NCI-H187 treated with DMSO at 0.1 percent for 48 hours (cell line): ENCODE data around the gene JAKMIP1.

Experiments
- DNase-seq: peaks from one replicate; lab custom pipeline; 2025; lab: John Stamatoyannopoulos, UW

JAKMIP1 gene

DNA sequence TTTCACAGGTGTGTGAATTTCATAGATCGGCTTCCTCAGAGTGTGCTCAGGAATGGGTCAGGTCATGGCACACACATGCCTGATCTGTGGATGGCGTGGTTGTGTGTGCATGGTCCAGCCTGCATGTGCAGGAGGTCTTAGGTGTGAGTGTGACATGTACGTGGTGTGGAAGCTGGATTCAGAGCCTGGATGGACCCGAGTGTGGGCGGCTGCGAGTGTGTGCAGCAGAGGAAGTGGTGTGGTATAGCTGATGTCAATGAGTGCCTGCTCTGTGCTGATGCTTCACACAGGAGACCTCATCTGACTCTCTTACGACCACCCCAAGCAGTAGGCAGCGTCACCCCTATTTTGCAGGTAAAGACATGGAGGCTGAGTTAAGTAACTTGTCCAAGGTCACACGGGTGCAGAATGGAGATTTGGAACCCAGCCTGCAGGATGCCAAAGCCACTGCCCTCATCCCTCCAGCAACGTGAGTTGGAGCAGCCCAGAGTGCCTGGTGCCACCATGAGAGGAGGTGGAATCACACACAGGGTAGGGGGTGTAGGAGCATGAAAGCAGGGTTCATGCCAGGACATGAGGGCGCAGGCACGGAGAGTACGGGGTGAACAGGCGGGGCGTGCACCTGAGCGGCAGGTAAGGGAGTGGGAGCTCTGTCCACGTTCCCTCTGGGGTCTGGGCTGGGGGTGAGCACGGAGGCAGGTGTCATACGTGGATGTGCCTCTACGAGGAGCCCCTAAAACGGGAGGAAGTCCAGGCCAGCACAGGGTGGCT is 157.9 kb downstream of the JAKMIP1 start:
- DNase-seq, result no peak

DNA sequence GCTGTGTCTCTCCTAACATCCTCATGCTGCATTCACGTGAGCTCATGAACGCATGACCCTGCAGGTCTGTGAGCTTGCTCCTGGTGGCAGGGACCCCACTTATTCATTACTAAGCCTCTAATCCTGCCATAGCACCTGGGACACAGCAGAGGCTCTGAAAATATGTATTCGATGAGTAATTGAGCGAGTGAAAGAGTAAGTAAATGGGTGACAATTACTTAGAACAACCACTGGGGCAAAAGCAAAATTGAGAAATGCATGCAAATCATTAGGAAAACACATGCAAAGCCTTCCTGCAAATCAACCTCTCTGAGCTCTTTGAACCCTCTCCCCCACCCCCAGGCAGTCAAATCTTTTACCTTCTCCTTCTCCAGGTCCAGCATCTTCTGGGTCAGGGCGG is 158.5 kb downstream of the JAKMIP1 start:
- DNase-seq, result no peak

DNA sequence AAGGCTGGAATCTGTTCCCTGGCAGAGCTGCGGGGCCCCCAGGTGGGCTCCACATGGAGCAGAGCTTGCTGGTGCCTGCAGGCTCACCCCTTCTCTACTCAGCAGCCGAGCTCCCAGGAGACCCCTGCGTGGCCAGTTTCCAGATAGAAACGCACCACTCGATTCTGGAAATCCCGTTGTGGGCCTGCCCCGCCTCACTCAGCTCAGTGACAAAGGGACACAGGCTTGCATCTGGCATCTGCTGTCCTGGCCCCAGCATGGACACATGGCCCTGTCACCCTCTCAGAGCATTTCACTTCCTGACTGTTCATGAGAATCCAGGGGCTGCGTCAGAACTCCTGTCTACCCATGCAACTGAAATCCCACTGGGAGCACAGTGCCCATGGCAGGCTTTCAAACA is 161.6 kb downstream of the JAKMIP1 start:
- DNase-seq, result no peak

DNA sequence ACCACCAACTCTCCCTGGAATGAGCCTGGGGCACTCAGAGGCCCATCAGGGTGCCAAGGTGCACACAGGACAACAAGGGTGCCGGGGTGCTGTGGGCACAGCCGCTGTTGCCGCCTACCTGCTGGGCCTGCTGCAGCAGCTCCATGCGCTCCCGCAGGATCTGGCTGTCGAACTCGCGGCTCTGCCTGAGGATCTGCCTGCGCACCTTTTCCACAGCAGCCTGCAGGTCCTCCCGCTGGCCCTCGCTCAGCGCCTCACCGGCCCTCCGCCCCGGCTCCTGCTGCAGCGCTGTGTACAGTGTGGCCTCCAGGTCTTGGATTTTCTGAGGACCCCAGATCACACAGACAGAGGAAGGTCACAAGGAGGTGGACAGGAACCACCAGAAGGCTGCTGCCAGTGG is 164.6 kb downstream of the JAKMIP1 start:
- DNase-seq, result no peak

DNA sequence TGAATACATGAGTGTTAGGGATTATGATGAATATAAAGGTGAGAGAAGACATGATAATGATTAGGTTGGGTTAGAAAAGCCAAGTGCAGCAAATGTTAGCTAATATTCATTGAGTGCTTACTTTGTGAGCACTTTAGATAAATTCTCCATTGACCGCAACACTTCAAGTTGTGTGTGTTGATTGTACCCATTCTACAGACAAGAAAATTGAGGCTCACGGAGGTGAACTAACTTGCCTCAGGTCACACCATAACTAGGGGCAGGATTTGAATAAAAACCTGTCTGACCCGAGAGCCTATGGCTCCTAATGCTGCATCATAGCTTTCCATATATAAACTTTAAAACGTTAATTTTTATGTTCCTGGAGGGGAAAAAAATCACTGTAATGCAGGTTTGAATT is 167.0 kb downstream of the JAKMIP1 start:
- DNase-seq, result no peak

DNA sequence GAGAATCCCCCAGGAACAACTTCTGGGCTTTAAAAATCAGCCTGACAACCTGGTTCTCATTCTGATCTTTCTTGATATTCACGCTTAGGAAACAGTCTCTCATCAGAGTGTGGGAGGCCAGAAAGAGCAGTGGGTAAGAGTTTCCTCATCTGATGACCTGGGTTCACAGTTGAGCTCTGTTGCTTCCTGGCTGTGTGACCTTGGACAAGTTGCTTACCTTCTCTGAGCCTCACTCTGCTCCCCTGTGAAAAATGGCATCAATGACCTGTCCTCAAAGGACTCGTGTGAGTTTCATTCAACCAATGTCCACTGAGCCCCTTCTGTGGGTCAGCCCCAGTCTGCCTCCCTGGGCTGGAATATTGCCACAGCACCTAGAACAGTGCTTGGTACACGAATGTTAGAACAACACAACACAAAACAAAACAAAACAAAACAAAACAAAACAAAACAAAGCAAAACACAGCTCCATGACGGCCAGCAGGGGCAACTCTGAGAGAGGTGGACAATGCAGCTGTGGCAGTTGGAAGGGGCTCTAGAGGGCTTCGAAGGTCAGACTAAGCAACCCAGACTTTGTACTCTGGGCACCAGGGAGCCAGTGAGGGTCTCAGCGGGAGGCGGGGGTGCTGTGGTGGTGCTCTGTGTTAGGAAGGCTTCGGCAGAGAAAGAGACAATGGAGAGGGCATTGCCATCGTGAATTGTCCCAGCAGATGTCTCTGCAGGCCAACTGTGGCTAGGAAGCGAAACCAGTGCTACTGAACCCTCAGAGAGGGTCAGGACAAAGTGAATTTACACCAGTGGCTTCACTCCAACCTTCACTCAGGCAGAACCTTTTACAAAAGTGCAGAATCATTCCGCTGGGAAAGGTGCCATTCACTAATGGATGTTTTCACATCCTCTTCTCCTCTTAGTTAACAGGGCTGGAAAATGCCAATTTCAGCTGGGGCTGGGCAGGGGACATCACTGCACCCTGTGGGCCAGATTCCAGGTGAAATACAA is 167.8 kb downstream of the JAKMIP1 start:
- peak; percentile 71 for DNase-seq

DNA sequence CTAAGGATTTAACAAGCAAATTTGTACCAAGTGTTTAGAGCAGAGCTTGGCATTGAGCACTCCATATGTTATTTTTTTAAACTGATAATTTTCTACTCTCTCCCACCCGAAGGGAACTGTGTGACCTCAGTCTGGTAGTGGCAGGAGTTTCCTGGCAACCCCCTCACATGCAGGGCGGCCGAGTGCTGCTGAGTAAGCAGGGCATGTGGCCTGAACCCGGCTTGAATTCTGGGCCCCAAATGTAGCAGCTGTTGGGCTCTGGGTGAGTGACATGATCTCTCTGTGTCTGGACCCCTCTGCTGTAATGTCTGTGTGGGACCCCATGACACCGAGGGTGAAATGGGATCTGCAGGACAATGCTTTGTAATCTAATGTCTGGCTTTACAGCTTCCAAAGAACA is 168.5 kb downstream of the JAKMIP1 start:
- no peak for DNase-seq

DNA sequence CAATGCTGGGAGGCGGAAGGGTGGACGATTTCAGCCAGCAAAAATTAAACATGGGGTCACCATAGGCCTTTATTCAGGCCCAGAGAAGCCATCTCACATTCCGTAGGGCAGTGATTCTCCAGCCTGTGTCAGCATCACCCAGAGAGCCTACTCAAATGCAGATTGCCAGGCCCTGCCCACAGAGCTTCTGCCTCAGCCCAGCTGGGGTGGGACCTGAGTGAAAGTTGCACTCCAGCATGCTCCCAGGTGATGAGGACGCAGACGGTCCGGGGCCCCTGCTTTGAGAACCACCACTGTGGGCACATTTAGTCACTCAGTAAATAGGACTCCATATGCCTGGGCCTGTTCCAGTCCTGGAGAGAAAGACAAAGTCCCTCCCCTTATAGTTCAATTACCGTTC is 169.7 kb downstream of the JAKMIP1 start:
- DNase-seq, result no peak

DNA sequence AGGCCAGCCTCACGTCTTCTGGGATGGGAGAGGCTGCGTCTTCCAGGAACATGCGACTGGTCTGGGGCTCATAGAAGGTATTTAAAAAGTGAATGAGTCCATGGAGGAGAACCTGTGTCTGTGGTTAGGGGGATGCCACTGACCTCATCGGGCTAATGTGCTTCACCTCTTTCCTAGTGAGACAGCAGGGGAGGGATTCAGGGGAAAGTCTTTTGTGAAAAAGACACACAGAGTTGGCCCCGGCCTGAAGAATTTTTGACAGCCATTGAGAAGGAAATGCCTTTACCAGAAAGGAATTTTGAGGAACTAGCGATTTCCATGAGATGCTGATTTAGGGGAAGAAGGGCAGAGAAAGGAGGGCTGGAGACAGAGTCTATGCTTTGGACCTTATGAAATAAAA is 171.1 kb downstream of the JAKMIP1 start:
- no peak for DNase-seq

DNA sequence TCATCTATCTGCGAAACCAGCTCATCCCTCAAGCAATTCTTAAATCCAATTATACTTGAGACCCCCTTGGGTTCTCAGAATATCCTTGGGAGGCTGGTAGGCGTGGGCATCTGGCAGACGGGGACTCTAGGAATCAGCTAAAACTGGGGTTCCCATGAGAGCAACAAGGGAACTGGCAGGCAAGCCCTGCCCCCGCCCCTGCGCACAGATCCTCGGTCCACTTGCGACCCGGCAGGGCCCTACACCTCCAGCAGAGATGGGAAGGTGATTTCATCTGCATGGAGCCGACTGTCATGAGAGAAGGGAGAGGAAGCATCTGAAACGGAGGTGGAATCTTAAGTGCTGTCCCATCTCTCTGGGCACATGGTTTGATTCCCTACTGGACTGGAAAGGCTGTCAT is 172.2 kb downstream of the JAKMIP1 start:
- no peak for DNase-seq

DNA sequence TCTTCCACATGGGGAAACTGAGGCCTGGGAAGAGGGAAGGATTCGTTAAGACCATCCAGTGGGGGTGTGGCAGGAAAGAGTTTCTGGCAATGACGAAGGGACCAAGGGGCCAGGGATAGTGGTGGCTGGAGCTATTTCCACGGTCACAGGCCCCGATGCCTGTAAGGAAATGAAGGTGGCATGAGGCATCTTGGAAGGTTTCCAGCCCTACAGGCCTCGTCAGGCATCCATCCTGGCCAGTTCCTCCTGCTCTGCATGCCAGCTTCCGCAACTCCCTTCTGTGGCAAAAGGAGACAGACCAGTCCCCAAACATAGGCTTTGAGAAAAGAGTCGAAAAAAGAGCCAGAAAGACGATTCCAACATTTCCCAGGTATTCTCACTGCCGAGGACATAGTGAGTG is 173.0 kb downstream of the JAKMIP1 start:
- no peak for DNase-seq

DNA sequence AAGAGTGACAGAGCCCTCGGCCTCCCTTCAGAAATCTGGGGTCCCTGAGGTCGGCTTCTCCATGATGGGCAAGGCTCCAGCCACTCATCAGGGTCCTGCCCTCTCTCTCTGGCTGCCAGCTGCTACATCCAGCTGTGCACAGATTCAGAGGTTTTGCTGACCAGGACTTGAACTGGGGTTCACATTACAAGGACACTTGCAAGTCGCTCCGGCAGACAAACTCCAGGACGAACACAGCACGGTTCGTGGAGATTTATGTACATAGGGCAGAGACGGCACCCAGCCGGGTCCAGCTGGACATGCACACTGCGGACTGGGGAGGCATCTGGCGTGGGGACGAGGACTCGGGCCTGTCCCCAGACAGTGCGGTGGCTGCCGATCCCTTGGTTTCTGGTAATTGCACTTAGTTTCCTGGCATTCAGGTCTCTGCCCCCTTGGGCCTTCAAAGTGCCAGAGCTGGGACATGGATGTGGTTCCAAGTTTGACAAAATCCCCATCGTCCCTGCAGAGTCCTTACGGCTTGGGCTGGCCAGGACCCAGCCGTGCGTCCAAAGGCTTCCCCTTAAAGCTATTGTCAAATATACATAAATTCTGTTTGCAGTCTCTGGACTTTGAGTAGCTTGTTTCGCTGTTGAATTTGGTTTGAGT is 175.9 kb downstream of the JAKMIP1 start:
- DNase-seq, result no peak

DNA sequence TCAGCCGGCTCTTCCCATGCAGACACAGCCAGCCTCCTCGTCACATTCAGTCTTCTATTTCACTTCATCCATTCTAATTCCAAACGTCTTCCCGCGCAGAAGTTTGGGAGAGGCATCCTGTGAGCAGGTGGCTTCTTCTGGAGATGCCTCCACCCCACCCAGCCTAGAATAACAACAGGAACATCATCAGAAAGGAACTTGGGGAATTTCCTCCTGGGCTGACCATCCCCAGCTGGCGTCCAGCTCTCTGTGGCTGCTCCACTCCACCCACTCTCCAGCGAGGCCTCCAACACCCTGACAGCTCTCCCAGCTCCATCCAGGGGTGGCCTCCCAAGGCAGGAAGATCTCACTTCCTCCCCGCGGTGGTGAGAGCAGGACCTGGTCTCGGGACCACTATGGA is 176.6 kb downstream of the JAKMIP1 start:
- no peak for DNase-seq

DNA sequence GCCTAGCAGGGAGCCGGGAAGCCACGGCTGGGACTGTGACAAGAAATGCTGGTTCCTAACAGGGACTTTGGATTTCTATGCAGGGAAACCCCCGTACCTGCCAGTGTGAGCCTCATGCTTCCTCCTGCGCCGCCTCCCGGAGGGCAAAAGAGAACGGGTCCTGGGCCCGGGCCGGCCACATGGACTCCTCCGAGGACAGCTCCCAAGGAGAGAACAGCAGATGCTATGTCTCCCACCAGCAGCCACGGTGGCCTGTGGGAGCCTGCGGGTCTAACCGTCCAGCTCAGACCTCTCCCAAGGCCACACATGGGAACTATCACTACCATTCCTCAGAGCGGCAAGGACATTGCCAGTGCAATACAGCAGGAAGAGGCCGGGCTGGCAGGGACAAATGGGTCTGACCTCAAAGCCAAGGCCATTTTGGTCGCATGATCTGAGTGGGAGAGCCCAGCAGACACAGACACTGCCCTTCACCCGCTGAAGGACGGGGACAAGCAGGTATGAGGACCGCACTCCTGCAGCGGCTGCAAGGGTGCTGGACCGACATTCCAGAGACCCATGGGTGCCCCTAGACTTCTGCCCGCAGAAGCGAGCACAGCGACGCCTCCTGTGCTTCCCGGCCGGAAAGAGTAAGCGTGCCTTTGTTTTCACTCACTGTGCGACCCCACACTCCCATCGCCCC is 177.6 kb downstream of the JAKMIP1 start:
- no peak for DNase-seq

DNA sequence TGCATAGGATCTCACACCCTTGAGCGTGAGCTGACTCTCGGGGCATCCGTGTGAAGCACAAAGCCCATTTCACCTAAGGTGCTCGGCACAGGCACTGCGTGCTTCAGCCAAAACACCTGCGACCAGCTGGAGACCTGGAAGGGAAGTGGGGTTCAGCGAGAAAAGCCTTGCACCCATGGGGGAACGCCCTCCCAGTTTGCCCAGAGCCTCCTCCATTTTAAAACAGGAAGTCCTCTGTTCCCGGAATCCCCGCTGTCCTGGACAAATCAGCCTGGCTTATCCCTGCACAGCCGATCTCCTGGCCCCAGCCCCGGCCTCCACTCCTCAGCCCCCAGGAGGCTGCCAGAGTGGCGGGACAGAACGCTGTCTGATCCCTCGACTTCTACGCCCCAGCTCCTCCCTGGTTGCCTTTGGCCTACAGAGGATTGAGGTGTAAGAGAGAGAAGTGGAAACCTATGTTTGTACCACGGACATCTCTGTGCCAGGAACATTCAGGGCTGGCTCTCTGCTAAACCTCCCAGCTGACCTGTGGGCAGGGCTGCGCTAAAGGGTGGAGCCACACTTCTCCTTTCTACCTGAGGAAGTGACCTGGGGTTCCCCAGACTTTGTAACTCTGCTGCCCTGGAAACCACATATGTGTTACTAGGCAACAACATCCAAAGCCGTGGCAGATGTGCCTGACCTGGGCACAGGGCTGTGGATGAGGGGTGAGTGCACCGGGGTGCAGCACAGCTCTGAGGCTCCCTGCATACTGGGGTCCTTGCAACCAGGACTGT is 178.3 kb downstream of the JAKMIP1 start:
- no peak for DNase-seq

DNA sequence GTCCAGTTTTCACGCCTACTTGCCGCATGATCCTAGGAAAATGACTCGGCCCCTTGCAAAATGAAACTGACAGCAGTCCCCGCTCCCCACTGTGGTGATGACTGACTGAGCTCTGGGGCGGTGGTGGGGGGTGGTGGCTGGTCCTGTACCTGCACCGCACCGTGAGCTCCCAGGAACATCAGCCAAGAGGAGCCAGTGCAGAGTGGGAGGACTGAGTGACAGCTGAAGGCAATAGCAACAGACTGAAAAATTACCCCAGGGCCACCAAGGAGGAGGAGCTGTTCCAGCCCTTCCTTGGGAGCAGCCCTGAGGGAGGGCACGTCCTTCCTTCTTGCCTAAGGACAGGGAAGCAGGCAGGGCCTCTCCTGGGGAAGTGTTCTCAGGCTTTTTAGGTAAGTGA is 179.7 kb downstream of the JAKMIP1 start:
- DNase-seq, result no peak

DNA sequence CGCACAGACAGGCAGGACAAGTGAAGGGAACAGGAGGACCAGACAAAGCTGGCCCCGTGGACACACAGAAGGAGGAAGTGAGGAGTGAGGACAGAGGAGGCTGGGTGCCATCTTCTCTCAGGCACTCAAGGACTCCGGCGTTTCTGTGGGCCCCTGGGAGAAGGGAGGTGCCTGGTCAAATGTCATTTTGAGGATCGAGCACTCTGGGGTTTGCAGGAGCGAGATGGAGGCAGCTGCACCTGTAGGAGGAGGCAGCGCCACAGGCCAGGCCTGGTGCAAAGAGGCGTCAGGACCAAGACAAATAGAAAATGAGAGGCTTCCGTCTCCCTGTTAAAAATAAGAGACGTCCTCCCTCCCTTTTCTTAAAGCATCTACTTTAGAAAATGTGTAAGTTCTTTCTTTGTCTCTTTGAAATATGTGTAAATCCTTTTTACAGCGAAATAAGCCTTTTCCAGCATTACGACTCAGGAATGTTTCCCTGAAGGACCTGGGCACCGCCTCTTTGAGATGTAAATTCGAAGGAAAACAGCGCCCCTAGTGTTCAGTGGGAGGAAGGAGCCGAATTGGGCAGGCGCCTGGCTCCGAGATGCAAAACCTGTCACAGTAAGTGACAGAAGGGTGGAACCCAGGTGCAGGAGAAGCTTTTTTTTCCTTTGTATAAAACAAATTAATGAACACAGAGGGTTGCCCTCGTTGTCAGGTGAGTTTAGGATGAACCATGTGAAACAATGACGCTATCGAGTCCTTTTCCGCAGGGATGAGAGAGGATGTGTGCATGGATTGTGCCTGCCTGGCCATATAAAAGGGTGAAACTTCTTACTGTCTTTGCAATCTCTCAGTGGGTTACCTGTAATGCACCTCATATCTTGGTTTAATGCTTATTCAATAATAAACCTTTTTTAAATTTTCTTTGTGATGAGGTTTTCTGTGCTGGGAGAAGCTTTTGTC is 180.8 kb downstream of the JAKMIP1 start:
- DNase-seq, result no peak

DNA sequence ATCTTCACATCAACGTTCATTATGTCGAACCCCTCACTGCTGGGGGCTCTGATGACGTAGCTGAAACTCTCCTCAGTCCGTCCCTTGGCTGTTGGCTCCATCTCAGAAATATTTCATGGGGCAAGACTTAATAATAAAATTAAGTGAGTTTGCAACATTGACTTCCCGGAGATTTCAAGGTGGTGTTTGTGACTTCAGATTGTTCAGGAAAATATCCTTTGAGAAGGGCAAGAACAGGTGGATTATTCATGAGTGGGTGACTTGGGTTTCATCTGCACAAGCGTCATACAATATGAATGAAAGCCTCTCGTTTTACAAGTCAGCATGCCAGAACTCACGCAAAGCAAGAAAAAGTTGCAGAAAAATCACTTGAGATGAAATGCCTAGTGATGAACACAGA is 182.0 kb downstream of the JAKMIP1 start, which contains the start of gene C4orf50:
Gene C4orf50, minus strand, starts transcription at position 101 of the 400 bp plus-strand sequence.
- DNase-seq, result no peak

DNA sequence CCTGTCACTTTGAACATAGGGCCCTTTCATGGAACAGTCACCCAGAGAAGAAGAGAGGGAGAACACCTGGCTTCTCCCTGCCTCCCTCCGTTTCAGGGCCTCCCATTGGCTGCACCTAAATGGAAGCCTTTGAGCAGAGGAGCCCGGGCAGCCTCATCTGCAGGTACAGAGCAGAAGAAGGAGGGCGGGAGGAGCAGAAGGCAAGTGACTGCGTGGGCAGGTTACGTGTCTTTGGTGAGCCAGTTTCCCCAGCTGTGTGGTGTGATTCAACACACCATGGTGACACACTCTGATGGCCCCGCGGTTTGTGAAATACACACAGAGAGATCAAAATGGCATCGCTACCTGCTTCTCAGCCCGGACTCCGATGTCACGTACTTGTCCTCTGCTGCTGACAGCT is 182.5 kb downstream of the JAKMIP1 start:
- DNase-seq, result no peak

DNA sequence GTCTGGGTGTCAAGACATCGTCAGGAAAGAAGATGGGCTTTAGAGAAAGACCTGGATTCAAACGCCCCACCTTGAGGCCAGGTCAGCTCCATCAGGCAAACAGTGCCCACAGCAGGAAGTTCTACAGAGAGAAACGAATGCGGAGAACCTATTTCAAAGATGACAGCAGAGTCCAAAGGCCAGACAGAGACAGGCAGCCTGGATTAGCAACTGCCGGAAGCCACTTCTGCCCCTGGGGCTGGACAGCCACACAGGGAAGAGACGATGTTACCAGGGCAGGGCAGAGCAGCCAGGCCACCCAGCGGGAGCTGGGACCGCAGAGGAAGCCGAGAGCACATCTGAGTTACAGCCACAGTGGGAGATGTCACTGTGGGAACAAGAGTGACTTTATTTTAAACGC is 183.3 kb downstream of the JAKMIP1 start:
- no peak for DNase-seq
